Muscle layer of colon (tissue), 2 donors: ENCODE measurements around the gene EDC4.
A peak's percentile ranks its signal among the peaks of the same experiment; 100 is the strongest.

Source experiments
- H3K27ac ChIP-seq: one replicate; pipeline ENCODE4 v1.7.0; 2013; ENCODE audit warnings: low read depth, mild to moderate bottlenecking, low read length, moderate library complexity
- H3K27me3 ChIP-seq, 2 donors: one replicate each; pipeline ENCODE4 v1.7.0; 2013; ENCODE audit warnings: low read length in 2 of 2, mild to moderate bottlenecking in 2 of 2; ENCODE audit not compliant: insufficient read depth in 2 of 2, control insufficient read depth in 1 of 2
- H3K36me3 ChIP-seq: one replicate; pipeline ENCODE4 v1.7.0; 2013; ENCODE audit warnings: mild to moderate bottlenecking, low read length; ENCODE audit not compliant: insufficient read depth
- H3K4me1 ChIP-seq: one replicate; pipeline ENCODE4 v1.7.0; 2013; ENCODE audit warnings: mild to moderate bottlenecking, low read length; ENCODE audit not compliant: insufficient read depth
- H3K4me3 ChIP-seq, 2 donors: one replicate each; pipeline ENCODE4 v1.7.0; 2013; ENCODE audit warnings: low read length in 2 of 2, low read depth in 1 of 2, mild to moderate bottlenecking in 1 of 2, moderate library complexity in 1 of 2
- H3K9ac ChIP-seq: one replicate; pipeline ENCODE4 v1.7.0; 2013; ENCODE audit warnings: low read length
- H3K9me3 ChIP-seq: one replicate; pipeline ENCODE4 v1.7.0; 2013; ENCODE audit warnings: mild to moderate bottlenecking, low read length
- donor health status: abdominal sarcoma.
- donor health status: Adenocarcinoma of cecum.

The EDC4 gene

GRCh38 chr16:67880584-67880983 is 7.7 kb downstream of the EDC4 start:
- Histone ChIP-seq H3K27me3 (no peaks in the 10 kb centered on the region), H3K9ac (no peak overlapping the region), H3K9me3 (no peaks in the 10 kb centered on the region), H3K36me3 (peaks cover 79% of the 10 kb centered on the region), H3K4me1 (peaks cover 6% of the 10 kb centered on the region), H3K4me3 (no peak overlapping the region), H3K27ac (no peak overlapping the region)

DNA sequence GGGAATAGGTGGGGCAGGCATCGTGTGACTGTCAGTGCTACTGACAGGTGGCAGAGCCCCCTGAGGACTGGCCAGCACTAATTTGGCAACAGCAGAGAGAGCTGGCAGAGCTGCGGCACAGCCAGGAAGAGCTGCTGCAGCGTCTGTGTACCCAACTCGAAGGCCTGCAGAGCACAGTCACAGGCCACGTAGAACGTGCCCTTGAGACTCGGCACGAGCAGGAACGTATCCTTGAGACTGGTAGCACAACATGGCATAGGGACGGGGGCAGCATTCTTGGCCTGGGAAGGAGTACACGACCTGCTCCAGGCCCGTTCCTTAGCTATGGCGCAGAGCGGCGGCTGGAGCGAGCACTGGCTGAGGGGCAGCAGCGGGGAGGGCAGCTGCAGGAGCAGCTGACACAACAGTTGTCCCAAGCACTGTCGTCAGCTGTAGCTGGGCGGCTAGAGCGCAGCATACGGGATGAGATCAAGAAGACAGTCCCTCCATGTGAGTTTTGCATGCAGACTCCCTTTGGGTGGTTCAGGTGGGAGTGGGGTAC is 8.8 kb downstream of the EDC4 start:
- Histone ChIP-seq H3K9ac (no peak overlapping the region), H3K27ac (no peak overlapping the region), H3K27me3 (no peaks in the 10 kb centered on the region), H3K9me3 (no peaks in the 10 kb centered on the region), H3K36me3 (peaks cover 73% of the 10 kb centered on the region), H3K4me1 (peaks cover 4% of the 10 kb centered on the region), H3K4me3 (no peak overlapping the region)

DNA sequence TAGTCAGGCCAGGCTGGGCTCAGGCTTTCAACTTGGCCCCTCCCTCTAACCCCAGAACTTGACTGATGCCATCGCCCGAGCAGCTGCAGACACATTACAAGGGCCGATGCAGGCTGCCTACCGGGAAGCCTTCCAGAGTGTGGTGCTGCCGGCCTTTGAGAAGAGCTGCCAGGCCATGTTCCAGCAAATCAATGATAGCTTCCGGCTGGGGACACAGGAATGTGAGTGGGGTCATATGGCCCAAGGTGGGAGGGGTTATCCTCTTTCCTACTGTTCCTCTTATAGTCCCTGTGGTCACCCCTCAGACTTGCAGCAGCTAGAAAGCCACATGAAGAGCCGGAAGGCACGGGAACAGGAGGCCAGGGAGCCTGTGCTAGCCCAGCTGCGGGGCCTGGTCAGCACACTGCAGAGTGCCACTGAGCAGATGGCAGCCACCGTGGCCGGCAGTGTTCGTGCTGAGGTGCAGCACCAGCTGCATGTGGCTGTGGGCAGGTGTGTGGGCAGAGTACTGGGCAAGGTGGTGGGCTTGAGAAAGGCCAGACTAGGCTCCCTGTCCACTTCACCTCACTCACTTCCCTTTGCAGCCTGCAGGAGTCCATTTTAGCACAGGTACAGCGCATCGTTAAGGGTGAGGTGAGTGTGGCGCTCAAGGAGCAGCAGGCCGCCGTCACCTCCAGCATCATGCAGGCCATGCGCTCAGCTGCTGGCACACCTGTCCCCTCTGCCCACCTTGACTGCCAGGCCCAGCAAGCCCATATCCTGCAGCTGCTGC is 9.7 kb downstream of the EDC4 start:
- Histone ChIP-seq H3K9ac (no peak overlapping the region), H3K4me1 (peaks cover 4% of the 10 kb centered on the region), H3K9me3 (no peaks in the 10 kb centered on the region), H3K36me3 (peaks cover 64% of the 10 kb centered on the region), H3K27me3 (no peaks in the 10 kb centered on the region), H3K27ac (no peak overlapping the region), H3K4me3 (no peak overlapping the region)

DNA sequence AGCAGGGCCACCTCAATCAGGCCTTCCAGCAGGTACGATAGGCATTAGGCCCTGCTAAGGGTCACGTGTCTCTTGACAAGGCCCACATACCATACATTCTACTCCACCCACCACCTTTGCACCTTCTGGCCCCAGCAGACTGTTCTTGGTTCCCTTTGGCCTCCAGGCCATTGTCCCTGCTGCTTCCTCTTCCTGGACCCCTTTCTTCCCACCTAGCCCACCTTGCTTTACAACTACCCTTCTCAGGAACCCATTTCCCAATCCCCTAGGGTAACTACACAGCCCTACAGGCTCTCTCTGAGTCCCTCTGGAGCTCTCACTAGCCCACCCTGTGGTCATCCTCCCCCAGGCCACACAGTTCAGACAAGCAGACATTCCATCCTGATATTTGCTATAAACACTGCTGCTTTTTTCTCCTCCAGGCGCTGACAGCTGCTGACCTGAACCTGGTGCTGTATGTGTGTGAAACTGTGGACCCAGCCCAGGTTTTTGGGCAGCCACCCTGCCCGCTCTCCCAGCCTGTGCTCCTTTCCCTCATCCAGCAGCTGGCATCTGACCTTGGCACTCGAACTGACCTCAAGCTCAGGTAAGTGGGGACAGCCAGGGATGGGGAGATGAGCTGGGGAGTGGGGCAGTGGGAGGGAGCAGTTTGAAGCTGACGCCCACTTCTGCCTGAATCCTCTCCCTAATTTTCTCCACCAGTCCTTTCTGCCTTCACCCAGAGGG is 10.5 kb downstream of the EDC4 start:
- no peaks in the 10 kb centered on the region for H3K27me3 ChIP-seq
- no peak overlapping the region for H3K27ac ChIP-seq
- no peaks in the 10 kb centered on the region for H3K9me3 ChIP-seq
- H3K4me3 ChIP-seq = no peak overlapping the region
- H3K36me3 ChIP-seq = peaks cover 57% of the 10 kb centered on the region
- no peak overlapping the region for H3K9ac ChIP-seq
- peaks cover 4% of the 10 kb centered on the region for H3K4me1 ChIP-seq

- H3K9ac ChIP-seq = no peak overlapping the region
- peaks cover 51% of the 10 kb centered on the region for H3K36me3 ChIP-seq
- H3K4me3 ChIP-seq = no peak overlapping the region
- peaks cover 4% of the 10 kb centered on the region for H3K4me1 ChIP-seq
- no peaks in the 10 kb centered on the region for H3K27me3 ChIP-seq
- no peak overlapping the region for H3K27ac ChIP-seq
- H3K9me3 ChIP-seq = no peaks in the 10 kb centered on the region
Observed at GRCh38 chr16:67883872-67884261, 11.0 kb downstream of the EDC4 start.

- Histone ChIP-seq H3K36me3 (peaks cover 43% of the 10 kb centered on the region), H3K27ac (no peak within 1 kb of the TSS), H3K9me3 (no peaks in the 10 kb centered on the region), H3K4me3 (no peak within 1 kb of the TSS), H3K27me3 (no peaks in the 10 kb centered on the region), H3K4me1 (peaks cover 4% of the 10 kb centered on the region), H3K9ac (no peak within 1 kb of the TSS)
Observed at GRCh38 chr16:67884684-67885083, 11.8 kb downstream of the EDC4 start, which contains the start of gene NRN1L. Gene NRN1L, plus strand, starts transcription at chr16:67884885. Its CDS starts 19 bp downstream, at chr16:67884904.

- no peak overlapping the region for H3K9ac ChIP-seq
- no peak overlapping the region for H3K27ac ChIP-seq
- peaks cover 4% of the 10 kb centered on the region for H3K4me1 ChIP-seq
- H3K4me3 ChIP-seq = no peak overlapping the region
- H3K36me3 ChIP-seq = peaks cover 34% of the 10 kb centered on the region
- no peaks in the 10 kb centered on the region for H3K27me3 ChIP-seq
- no peaks in the 10 kb centered on the region for H3K9me3 ChIP-seq
Observed at GRCh38 chr16:67885545-67885944, 12.7 kb downstream of the EDC4 start.

DNA sequence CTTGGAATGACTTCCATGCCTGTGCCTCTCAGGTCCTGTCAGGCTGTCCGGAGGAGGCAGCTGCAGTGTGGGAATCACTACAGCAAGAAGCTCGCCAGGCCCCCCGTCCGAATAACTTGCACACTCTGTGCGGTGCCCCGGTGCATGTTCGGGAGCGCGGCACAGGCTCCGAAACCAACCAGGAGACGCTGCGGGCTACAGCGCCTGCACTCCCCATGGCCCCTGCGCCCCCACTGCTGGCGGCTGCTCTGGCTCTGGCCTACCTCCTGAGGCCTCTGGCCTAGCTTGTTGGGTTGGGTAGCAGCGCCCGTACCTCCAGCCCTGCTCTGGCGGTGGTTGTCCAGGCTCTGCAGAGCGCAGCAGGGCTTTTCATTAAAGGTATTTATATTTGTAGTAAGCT is 13.1 kb downstream of the EDC4 start:
- no peaks in the 10 kb centered on the region for H3K9me3 ChIP-seq
- no peak overlapping the region for H3K4me3 ChIP-seq
- H3K27me3 ChIP-seq = no peaks in the 10 kb centered on the region
- peaks cover 4% of the 10 kb centered on the region for H3K4me1 ChIP-seq
- peaks cover 30% of the 10 kb centered on the region for H3K36me3 ChIP-seq
- no peak overlapping the region for H3K27ac ChIP-seq
- no peak overlapping the region for H3K9ac ChIP-seq

DNA sequence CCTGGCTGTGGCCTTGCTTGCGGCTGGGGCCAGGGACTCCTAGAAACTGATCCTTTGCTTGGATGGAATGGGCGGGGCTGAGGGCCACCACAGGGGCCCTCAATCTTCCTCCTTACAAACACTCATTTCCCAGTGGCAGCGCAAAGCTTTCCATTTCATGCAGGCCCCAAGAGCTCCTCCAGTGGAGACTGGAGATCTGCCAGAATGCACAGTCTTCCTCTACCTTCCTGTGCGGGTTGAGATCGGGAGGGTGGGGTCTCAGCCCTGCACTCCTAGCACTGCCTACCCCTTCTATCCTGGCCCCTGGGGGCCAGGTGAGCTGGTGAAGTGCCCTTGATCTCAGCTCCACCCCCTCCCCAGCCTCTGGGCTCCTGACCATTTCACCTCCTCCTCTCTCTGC is 13.5 kb downstream of the EDC4 start:
- no peaks in the 10 kb centered on the region for H3K9me3 ChIP-seq
- H3K27ac ChIP-seq = no peak overlapping the region
- H3K9ac ChIP-seq = no peak overlapping the region
- H3K4me3 ChIP-seq = no peak overlapping the region
- peaks cover 4% of the 10 kb centered on the region for H3K4me1 ChIP-seq
- no peaks in the 10 kb centered on the region for H3K27me3 ChIP-seq
- peaks cover 26% of the 10 kb centered on the region for H3K36me3 ChIP-seq

DNA sequence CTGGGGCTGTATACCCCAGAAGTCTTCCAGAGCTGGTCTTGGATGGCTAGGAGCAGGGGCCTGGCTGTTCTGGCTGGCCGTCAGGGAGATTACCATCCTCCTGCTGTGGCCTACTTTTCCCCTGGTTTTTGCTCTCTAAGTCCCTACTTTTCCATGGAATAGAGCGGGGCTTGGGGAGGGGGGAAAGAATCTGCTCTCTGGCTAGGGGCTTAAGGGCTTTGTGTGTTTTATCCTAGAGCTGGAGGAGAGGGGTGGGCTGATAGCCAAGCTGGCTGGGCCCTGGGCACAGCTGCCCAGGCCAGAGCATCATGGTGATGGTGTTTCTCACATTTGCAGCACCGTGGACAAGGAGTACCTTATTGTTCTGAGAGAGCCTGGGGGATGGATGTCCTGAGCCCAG is 15.5 kb downstream of the EDC4 start:
- Histone ChIP-seq H3K36me3 (peaks cover 6% of the 10 kb centered on the region), H3K27me3 (no peaks in the 10 kb centered on the region), H3K4me3 (no peak overlapping the region), H3K9ac (no peak overlapping the region), H3K9me3 (no peaks in the 10 kb centered on the region), H3K4me1 (peaks cover 4% of the 10 kb centered on the region), H3K27ac (no peak overlapping the region)

GRCh38 chr16:67892375-67892774 is 19.5 kb downstream of the EDC4 start:
- peak overlapping the region; percentile 57 for H3K9ac ChIP-seq
- H3K36me3 ChIP-seq = no peaks in the 10 kb centered on the region
- peak overlapping the region in 1 of 2 donors; percentile 63 for H3K4me3 ChIP-seq
- peak overlapping the region; percentile 63 for H3K27ac ChIP-seq
- no peaks in the 10 kb centered on the region for H3K27me3 ChIP-seq
- H3K4me1 ChIP-seq = peaks cover 20% of the 10 kb centered on the region
- no peaks in the 10 kb centered on the region for H3K9me3 ChIP-seq
